Lower lobe of right lung (tissue), 2 donors: ENCODE results near the gene HDHD3. TPM values are rescaled to one million over a fixed set of nuclear protein-coding genes. Genes with fewer than 3 reads are reported as not detected.

Experiments
- ATAC-seq, 2 donors: fragments of 200-7000 bp; cut with Tn5 transposase; one replicate each; pipeline ENCODE4 v1.9.1; 2020 to 2022; ENCODE audit warnings: mild to moderate bottlenecking in 2 of 2, moderate library complexity in 2 of 2
- DNase-seq: peaks from one replicate; pipeline ENCODE4 v3.0.0-alpha.2; 2020
- H3K27ac ChIP-seq: fragments of 200-600 bp; one replicate; pipeline ENCODE4 v1.8.0; 2022
- H3K27me3 ChIP-seq: fragments of 200-600 bp; one replicate; pipeline ENCODE4 v1.8.0; 2022; ENCODE audit warnings: low read depth
- H3K36me3 ChIP-seq: fragments of 200-600 bp; one replicate; pipeline ENCODE4 v1.8.0; 2022; ENCODE audit warnings: mild to moderate bottlenecking
- H3K4me1 ChIP-seq: fragments of 200-600 bp; one replicate; pipeline ENCODE4 v1.8.0; 2022
- H3K4me3 ChIP-seq: fragments of 200-600 bp; one replicate; pipeline ENCODE4 v1.8.0; 2022; ENCODE audit warnings: mild to moderate bottlenecking
- H3K9me3 ChIP-seq: fragments of 200-600 bp; one replicate; pipeline ENCODE4 v1.8.0; 2022
- intact Hi-C: fragments of 100-400 bp; cut with DNase I; formaldehyde crosslinking; loops from one replicate; pipeline ENCODE4 v1.11.0; 2022
- total RNA-seq: library from RNA; stranded (reverse); fragmentation: NEBNext Ultra II Directional; extraction: Animal tissue kit (Norgen Biotek cat#: 25700); gene quantifications from one replicate; pipeline ENCODE4 v1.2.1, GENCODE V29; 2021
- TF ChIP-seq, protein P1 (sequence below): fragments of 200-600 bp; IDR thresholded peaks from one replicate; pipeline ENCODE4 v1.8.0; 2022; ENCODE audit warnings: antibody characterized with exemption, mild to moderate bottlenecking
- donor health status: DM: no; HTN: yes; CAD: no; lungs with severe emphysema.

Gene HDHD3
- total RNA-seq, 1 donor from 2014 or later = 9.3 TPM

DNA sequence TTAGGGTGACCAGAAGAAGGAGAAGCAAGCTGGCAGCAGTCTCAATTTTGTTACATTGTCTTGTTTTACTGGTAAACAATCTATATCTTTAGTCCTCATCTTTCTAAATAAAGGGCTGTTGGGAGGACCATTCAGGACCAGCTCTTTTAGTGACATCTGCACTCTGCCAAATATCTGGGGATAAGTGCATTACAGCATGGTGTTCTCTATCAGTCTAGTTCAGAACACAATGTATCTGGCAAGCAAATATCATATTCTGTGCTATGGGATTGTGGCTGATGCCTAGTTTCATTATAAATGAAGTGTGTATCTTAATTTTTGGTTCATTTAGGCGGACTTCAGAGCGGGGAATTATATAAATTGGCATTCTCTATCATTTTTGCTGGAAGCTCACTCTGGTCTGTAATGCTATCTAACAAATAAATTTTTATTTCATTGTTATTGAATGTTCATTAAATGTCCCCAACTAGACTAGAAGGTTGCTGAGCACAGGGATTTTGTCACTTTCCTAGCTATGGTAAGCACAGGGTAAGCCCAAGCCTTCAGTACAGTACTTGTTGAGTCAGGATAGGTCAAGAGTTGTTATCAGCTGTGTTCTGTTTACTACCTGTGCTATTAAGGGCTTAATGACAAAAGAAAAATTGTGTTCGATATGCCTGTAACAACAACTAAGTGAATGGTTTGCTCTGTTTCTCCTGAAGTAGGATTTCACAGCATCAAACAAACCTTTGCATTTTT lies 48.6 kb downstream of the HDHD3 start:
- Histone ChIP-seq H3K9me3 (no peaks in the 10 kb centered on the region), H3K4me3 (no peak overlapping the region), H3K27ac (no peak overlapping the region), H3K4me1 (no peaks in the 10 kb centered on the region), H3K36me3 (no peaks in the 10 kb centered on the region), H3K27me3 (no peaks in the 10 kb centered on the region)
- DNase-seq (no peak), ATAC-seq (no peak)
- intact Hi-C loops = no loop called here
- TF ChIP-seq, protein P1, sequence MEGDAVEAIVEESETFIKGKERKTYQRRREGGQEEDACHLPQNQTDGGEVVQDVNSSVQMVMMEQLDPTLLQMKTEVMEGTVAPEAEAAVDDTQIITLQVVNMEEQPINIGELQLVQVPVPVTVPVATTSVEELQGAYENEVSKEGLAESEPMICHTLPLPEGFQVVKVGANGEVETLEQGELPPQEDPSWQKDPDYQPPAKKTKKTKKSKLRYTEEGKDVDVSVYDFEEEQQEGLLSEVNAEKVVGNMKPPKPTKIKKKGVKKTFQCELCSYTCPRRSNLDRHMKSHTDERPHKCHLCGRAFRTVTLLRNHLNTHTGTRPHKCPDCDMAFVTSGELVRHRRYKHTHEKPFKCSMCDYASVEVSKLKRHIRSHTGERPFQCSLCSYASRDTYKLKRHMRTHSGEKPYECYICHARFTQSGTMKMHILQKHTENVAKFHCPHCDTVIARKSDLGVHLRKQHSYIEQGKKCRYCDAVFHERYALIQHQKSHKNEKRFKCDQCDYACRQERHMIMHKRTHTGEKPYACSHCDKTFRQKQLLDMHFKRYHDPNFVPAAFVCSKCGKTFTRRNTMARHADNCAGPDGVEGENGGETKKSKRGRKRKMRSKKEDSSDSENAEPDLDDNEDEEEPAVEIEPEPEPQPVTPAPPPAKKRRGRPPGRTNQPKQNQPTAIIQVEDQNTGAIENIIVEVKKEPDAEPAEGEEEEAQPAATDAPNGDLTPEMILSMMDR = no peak

GRCh38 chr9:113326230-113326629 lies 50.6 kb downstream of the HDHD3 start:
- no peaks in the 10 kb centered on the region for H3K9me3 ChIP-seq
- TF ChIP-seq, protein P1 = no peak
- no peak overlapping the region for H3K27ac ChIP-seq
- ATAC-seq = no peak
- H3K4me1 ChIP-seq = no peaks in the 10 kb centered on the region
- intact Hi-C loops = no loop called here
- no peak for DNase-seq
- no peaks in the 10 kb centered on the region for H3K27me3 ChIP-seq
- peaks cover 3% of the 10 kb centered on the region for H3K36me3 ChIP-seq
- no peak overlapping the region for H3K4me3 ChIP-seq

Other genes with a start within 250 kb of the HDHD3 start
- 74.8 TPM for gene SLC31A2, start 226.0 kb downstream of the HDHD3 start, total RNA-seq
- 84.6 TPM for gene FKBP15, start 155.7 kb downstream of the HDHD3 start, total RNA-seq
- gene SLC31A1, start 155.4 kb downstream of the HDHD3 start, total RNA-seq = 48.4 TPM
- gene CDC26, start 101.4 kb downstream of the HDHD3 start, total RNA-seq = 29.1 TPM
- gene PRPF4, start 101.3 kb downstream of the HDHD3 start, total RNA-seq = 12.6 TPM
- gene RNF183, start 73.6 kb downstream of the HDHD3 start, total RNA-seq = not detected
- 4.5 TPM for gene WDR31, start 36.7 kb downstream of the HDHD3 start, total RNA-seq
- 8.4 TPM for gene BSPRY, start 27.4 kb downstream of the HDHD3 start, total RNA-seq
- 32.7 TPM for gene ALAD, start 24.3 kb upstream of the HDHD3 start, total RNA-seq
- gene POLE3, start 33.7 kb upstream of the HDHD3 start, total RNA-seq = 29.7 TPM
- gene C9orf43, start 33.8 kb upstream of the HDHD3 start, total RNA-seq = 0.35 TPM
- 66.2 TPM for gene RGS3, start 86.7 kb upstream of the HDHD3 start, total RNA-seq